ENCODE data around the gene HOGA1.

GRCh38 chr10:97644936-97645335 lies 60.7 kb downstream of the HOGA1 start:
- TF ChIP-seq CTCF (IDR thresholded peaks at IDR 0.05) (no peak), POLR2A (IDR thresholded peaks at IDR 0.05) (no peak)

All from Peyer's patch (tissue), 4 donors.